Epithelial cell of proximal tubule (primary cell): Measurements from ENCODE around the gene CAMTA1. TPM values are rescaled to one million over a fixed set of nuclear protein-coding genes. Genes with fewer than 3 reads are reported as not detected.

Source experiments
- DNase-seq: peaks from one replicate; pipeline ENCODE4 v3.0.0-alpha.2; 2011; ENCODE audit warnings: low read depth
- H3K4me3 ChIP-seq: 2 replicates; pipeline ENCODE4 v1.5.1; 2011; ENCODE audit warnings: low read depth, mild to moderate bottlenecking, low read length
- CTCF ChIP-seq: conservative IDR thresholded peaks from 2 replicates; pipeline ENCODE4 v1.5.1; 2012; ENCODE audit warnings: low read depth, mild to moderate bottlenecking, low read length
- total RNA-seq: library from RNA; depleted of rRNA; stranded (reverse); fragments of >200 nt; gene quantifications from 2 replicates; pipeline ENCODE4 v1.2.3, GENCODE V29; 2015

Gene CAMTA1
- total RNA-seq, 1 donor from 2014 or later: 79.2 TPM

DNA sequence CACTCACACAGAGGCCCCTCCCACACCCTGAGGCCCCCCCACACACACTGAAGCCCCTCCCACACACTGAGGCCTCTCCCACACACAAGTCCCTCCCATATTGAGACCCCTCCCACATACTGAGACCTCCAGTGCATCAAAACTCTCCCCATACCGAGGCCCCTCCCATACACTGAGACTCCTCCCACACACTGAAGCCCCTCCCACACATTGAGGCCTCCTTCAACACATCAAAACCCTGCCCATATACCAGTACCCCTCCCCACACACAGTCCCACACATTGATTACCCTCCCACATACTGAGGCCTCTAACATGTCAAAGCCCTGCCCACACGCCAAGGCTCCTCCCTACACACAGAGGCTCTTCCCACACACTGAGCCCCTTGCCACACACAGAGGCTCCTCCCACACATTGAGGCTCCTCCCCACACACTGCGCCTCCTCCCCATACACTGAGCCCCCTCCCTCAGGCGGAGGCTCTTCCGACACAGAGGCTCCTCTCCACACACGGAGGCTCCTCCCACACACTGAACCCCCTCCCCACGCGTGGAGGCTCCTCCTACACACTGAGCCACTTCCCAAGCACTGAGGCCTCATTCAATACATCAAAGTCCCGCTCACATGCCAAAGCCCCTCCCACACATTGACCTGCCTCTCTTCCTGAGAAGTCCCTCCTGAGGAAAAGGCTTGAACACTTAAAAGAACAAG lies 392.3 kb downstream of the CAMTA1 start:
- no peak overlapping the region for H3K4me3 ChIP-seq
- no peak for DNase-seq
- no peak for TF ChIP-seq CTCF

DNA sequence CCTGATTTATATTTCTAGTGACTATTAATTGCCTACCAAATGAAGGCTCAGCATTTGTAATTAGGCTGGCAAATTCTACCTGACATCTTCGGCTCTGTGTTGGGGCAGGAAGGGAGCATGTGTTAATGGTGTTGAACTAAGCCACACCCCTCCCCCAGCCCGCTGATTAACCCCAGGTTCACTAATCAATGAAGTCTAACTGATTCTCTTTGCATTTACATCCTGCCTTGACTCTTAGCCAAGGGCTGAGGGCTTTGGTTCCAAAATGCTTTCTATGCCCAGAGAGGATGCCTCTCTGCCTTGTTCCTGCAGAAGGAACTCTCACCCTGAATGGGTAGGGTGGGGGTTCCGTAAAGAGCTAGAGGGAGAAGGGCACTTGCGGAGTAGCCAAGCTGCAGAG lies 393.1 kb downstream of the CAMTA1 start:
- no peak for DNase-seq
- TF ChIP-seq CTCF: no peak
- no peak overlapping the region for H3K4me3 ChIP-seq

- DNase-seq: no peak
- TF ChIP-seq CTCF: no peak
Measured at GRCh38 chr1:7178741-7179140, 393.5 kb downstream of the CAMTA1 start.

DNA sequence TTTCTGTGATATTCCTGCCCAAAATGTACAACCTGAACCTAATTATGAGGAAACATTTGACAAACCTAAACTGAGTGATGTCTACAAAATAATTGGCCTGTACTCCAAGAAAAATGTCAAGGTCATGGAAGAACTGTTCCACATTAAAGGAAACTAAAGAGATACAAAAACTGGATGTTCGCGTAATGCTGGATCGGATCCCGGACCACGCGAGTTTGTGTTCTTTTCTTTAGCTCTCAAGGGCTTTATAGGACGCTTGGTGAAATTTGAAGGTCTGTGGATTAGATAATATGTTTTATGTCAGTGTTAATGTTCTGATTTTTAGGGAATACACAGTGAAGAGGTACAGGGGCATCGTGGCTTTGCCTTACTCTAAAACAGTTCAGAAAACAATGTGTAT lies 400.5 kb downstream of the CAMTA1 start:
- no peak overlapping the region for H3K4me3 ChIP-seq
- no peak for TF ChIP-seq CTCF
- no peak for DNase-seq

More at GRCh38 chr1:7178741-7179140, 393.5 kb downstream of the CAMTA1 start:
- no peak overlapping the region for H3K4me3 ChIP-seq

- H3K4me3 ChIP-seq: no peak overlapping the region
- no peak for TF ChIP-seq CTCF
- DNase-seq: no peak
Measured at GRCh38 chr1:7186382-7187111, 401.3 kb downstream of the CAMTA1 start.

GRCh38 chr1:7187112-7187493 lies 401.8 kb downstream of the CAMTA1 start:
- no peak for DNase-seq
- no peak for TF ChIP-seq CTCF
- no peak overlapping the region for H3K4me3 ChIP-seq
